Activated CD4-positive, alpha-beta T cell treated with anti-CD3 and anti-CD28 coated beads for 4 hours (primary cell): ENCODE data around the gene SLC35B3.
"Not testable (repeated sequence)": the region's sequence is repeated elsewhere in the genome, so short reads cannot be mapped to it uniquely, and the experiment has no call there.

ENCODE experiments used
- DNase-seq, 2 donors: peaks; one replicate each; pipeline ENCODE4 v3.0.0-alpha.2; 2020

The SLC35B3 gene

DNA sequence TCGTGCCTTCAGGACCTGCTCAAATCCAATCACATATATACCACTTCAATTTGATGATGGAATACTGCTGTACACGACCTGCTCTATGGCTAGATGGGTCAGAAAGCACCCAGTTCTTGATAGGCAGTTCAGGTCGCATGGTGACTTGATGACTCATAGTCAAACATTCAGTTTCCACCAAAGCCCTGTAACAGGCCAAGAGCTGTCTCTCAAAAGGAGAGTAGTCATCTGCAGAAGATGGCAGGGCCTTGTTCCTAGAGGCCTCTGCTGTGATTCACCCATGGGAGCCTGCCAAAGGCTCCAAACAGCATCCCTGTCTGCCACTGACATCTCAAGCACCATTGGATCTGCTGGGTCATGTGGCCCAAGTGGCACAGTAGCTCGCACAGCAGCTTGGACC is 29.4 kb downstream of the SLC35B3 start:
- DNase-seq: not testable (repeated sequence)

DNA sequence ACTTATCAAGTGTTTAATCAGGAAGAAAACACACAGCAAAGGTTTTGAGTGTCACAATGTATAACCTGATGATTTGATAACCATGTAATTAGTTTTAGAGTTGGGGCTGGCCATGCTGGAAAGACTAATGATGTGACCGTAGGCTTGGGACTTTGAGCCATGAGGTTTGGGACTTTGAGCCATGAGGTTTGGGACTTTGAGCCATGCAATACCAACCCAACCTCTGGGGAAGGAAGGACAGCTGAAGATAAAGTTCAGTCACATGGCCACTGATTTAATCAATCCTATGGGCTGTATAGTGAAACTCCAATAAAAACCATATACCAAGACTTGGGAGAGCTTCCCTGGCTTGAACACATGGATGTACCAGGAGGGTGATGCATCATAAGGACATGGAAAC is 32.8 kb downstream of the SLC35B3 start:
- DNase-seq: no peak

DNA sequence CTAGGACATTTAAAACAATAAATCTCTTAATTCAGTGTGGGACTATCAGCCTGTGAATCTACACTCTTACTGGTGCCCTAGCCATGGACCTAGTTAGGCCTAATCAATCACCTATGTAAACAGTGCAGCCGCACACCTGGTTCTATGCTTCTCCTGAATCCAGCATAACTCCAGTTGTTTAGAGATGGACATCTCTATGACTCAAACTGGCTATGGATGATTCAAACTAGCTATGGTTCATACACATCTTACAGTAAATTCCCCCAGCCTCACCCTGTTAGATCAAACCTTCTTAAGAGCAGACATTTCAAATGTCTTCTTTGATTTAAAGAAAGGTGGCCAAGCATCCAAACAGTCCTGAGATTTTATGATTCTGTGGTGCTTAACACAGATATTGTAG is 34.7 kb downstream of the SLC35B3 start:
- no peak for DNase-seq

DNA sequence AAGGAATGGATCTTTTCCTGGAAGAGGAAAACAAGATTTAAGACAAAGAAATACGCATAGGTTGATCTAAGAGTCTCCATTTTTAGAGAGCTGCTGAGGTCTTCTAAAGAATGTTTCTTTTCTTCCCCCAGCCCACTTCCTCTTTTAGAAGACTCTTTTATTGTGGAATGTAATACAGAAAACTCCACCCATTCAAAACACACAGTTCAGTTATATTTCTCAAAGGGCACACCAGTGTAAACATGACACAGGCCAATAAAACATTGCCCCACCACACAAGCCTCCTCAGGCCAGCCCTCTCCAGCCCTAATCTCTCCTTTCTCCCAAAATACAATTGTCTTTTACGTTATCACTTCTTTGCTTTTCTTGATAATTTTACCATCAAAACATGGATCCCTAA is 42.8 kb downstream of the SLC35B3 start:
- no peak for DNase-seq

DNA sequence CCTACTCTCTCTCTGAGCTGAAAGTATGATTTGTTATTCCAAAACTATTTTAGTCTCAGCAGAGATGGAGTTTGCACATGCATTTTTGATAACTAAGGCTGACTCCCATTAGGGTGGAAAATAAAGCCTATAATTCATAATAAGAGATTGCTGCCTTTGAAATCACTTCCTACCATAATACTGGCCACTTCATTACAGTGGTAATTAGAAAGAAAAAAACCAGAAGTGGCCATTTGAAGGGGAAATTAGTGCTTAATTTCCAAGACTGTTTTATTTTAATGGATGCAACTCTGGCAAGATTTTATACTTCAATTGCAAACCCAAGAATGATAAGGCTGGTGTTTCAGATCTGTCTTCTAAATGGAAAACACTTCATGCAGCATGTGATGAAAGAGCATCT is 43.4 kb downstream of the SLC35B3 start:
- DNase-seq: no peak

DNA sequence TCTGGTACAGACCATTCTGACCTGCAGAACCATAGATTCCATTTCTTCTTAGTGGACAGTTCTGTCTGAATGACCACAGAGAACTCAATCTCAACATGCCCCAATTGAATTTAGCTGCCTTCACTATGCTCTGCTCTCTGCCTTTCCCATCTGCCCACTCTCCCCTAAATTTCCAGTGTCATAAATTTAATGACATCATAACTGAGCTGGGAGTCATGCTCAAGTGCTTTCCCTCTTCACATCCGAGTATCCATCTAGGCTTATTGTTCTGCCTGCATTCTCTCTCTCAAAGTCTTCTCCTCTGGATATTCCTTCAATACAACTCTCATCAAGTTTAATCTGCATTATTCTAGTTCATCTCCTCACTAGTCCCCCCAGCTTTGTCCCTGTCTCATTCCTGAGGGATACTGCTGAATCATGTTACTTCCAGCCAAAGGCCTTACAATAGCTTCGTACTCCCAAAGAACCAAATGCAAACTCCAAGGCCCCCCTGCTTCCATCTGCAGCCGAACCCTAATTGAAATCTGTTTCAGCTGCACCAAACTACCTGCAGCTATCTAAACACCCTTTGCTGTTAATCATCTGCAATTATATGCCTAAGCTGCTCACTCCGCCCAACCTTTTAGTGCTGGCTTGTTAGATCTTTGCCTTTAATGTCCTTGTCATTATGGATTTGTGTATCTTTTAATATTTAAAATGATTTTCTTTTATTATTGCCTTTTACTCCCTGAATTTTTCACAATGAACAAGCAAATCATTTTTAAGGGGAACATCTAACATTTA is 46.1 kb downstream of the SLC35B3 start:
- DNase-seq: no peak

DNA sequence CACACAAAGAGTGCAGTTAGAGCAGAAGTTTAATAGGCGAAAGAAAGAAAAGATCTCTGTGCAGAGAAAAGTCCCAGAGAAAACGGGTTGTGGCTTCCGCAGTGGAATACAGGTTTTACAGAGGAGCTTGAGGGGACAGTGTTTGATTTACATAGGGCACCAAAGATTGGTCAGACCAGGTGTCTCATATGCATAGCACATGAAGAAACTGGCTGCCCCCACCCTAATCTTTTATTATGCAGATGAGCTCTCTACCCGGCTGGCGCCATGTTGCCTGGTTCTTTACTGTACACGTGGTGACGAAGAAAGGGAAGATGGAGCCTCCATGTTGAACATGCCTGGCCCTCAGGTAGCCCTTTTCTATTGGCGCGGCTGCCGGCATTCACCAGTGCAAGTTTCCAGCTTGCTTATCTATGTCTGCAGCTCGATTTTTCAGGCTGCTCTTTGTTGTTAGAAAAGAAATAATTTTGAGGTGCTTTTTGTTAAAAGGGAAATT is 47.4 kb downstream of the SLC35B3 start:
- DNase-seq: no peak

DNA sequence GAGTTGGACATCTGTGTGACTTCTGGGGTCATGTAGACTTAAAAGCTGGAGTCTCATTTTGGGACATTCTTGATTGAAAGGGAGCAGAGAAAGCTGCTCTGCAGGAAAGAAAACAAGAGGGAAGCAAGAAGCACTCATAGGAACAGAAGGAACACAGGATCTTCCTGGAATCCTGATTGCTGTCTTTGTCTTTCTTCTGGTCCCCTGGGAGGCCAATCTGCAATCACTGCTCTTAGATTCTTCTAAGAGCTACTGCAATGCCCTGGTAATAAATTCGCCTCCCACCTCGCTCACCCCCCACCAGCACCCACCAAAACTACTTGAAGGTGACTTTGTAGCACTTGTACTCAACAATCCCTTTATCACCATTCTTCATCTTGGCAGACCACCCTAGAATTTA is 51.8 kb downstream of the SLC35B3 start:
- DNase-seq: no peak

DNA sequence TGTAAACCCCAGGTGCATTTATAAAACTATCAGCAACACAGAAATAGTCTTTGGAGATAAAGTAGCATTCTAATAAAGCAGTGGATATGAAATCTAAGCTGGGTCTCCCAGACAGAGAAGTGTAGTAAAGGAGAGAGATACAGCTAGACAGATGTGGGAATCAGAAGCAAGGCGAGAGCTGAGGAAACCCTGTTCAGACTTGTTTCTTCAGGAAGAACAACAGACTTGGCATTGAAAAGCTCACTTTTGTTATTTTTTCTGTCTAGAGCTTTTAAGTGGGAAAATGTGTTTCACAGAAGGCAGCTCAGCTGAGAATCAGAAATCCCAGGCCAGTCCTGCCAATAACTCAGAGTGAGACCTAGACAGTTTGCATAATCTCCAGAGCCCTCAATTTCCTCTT is 52.9 kb downstream of the SLC35B3 start:
- no peak for DNase-seq

DNA sequence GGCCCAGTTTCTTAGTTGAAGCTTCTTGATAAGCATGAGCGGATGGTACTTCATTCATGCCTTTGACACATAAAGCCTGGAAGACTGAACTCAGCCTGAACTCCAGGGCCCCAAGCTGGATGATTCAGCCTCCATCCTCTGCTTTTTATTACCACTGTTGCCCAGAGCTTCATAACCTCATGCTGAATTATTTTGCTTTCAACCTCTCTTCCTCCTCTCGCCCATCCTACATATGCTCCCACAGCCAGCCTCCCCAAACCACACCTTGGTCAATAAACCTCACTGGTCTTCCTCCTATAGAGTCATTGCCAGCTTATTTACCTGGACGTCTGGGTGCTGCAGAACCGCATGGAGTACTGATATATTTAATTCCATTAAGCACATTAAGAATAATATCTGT is 59.4 kb downstream of the SLC35B3 start:
- DNase-seq: no peak
